ENCODE data around the gene KCNK3. TPM values are rescaled to one million over a fixed set of nuclear protein-coding genes. Genes with fewer than 3 reads are reported as not detected.

The KCNK3 gene
- total RNA-seq, 4 donors from 2014 or later = 0.76 to 1.6 (median 0.94) TPM

- DNase-seq = no peak
- H3K4me1 ChIP-seq = no peaks in the 10 kb centered on the region
- no peaks in the 10 kb centered on the region for H3K27me3 ChIP-seq
- no peaks in the 10 kb centered on the region for H3K36me3 ChIP-seq
- no peak overlapping the region for H3K4me3 ChIP-seq
- no peak overlapping the region for H3K27ac ChIP-seq
- H3K9me3 ChIP-seq = no peaks in the 10 kb centered on the region
- TF ChIP-seq POLR2A (IDR thresholded peaks at IDR 0.05) (no peak), CTCF (IDR thresholded peaks at IDR 0.05) (no peak)
Observed at GRCh38 chr2:26730549-26731344, 38.2 kb downstream of the KCNK3 start.

DNA sequence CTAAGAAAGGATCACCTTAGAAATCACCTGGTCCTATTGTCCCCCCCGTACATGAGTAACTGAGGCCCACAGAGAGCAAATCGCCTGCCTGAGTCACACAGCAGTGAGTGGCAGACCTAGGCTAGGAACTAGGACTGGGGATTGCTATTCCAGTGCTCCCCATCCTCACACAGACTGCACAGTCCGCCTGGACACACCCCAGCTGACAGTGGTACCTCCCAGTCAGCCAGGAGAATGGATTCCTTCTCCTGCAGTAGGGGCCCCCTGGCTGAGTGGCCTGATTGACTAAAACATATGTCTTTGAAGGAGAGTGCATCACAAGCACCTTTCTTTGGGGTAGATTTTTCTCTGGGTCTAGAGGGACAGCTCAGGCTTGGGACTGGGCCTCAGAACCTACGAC, 39.2 kb downstream of the KCNK3 start:
- Histone ChIP-seq H3K36me3 (no peaks in the 10 kb centered on the region), H3K27me3 (no peaks in the 10 kb centered on the region), H3K4me3 (no peak overlapping the region), H3K27ac (no peak overlapping the region), H3K4me1 (no peaks in the 10 kb centered on the region), H3K9me3 (no peaks in the 10 kb centered on the region)
- TF ChIP-seq POLR2A (IDR thresholded peaks at IDR 0.05) (no peak), CTCF (IDR thresholded peaks at IDR 0.05) (no peak)
- DNase-seq = no peak

DNA sequence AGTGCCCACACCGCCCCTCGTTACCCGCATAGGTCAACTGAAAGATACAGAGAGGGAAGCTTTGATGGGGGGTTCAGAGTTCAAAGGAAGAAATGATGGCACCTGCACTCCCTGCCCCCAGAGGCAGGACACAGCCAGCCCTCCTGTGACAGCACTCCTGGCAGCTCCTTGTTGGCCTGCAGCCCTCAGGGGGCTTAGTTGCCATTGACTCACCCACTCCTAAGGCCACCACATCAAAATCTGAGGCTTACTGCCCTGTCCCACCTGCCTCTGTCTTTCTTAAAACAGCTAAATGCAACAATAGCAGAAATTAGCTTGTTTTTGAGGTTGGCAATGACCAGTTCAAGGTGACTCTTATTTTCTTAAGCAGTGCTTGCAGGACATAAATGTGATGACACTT, 39.9 kb downstream of the KCNK3 start:
- Histone ChIP-seq H3K4me3 (no peak overlapping the region), H3K4me1 (no peaks in the 10 kb centered on the region), H3K36me3 (no peaks in the 10 kb centered on the region), H3K27me3 (no peaks in the 10 kb centered on the region), H3K9me3 (no peaks in the 10 kb centered on the region), H3K27ac (no peak overlapping the region)
- DNase-seq = no peak
- TF ChIP-seq CTCF (IDR thresholded peaks at IDR 0.05) = no peak
- no peak for TF ChIP-seq POLR2A (IDR thresholded peaks at IDR 0.05)

DNA sequence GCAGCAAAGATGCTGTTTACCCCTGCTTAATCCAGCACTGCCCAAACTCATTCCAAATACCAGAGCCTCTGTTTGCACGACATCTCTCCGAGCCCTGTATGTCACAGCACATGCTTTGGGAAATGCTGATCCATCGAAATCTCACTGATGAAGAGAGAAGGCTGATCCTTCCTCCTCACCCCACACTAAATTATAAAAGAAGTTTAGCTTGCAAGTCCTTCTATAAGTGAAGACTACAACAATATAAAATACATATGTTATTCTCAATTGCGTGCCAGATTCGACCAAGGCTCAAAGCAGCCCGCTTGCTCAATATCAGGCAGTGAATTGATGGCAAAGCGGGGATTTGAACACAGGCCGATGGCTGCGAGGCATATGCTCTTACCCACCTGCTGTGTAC, 40.9 kb downstream of the KCNK3 start:
- Histone ChIP-seq H3K9me3 (no peaks in the 10 kb centered on the region), H3K27me3 (no peaks in the 10 kb centered on the region), H3K36me3 (no peaks in the 10 kb centered on the region), H3K27ac (no peak overlapping the region), H3K4me3 (no peak overlapping the region), H3K4me1 (no peaks in the 10 kb centered on the region)
- no peak for DNase-seq
- TF ChIP-seq CTCF (IDR thresholded peaks at IDR 0.05) (no peak), POLR2A (IDR thresholded peaks at IDR 0.05) (no peak)

DNA sequence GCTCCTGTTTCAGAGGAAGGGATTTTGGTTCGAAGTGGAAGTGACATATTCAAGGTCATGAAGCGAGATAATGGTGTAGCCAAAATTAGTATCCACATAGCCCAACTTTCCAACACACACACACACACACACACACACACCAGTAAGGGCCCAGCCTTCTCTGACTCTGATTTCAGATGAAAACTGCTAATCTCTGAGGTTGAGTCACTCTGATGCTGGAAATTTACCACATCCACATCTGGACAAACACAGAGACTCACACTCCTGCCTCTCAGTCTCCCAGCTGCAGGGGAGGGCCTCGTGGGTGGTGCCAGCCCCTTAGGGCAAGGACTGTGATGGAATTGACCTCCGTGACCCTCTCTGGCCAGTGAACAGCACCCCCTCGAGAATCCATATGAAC, 42.6 kb downstream of the KCNK3 start:
- Histone ChIP-seq H3K4me1 (no peaks in the 10 kb centered on the region), H3K36me3 (no peaks in the 10 kb centered on the region), H3K4me3 (no peak overlapping the region), H3K27me3 (no peaks in the 10 kb centered on the region), H3K9me3 (no peaks in the 10 kb centered on the region), H3K27ac (no peak overlapping the region)
- TF ChIP-seq POLR2A (IDR thresholded peaks at IDR 0.05) (no peak), CTCF (IDR thresholded peaks at IDR 0.05) (no peak)
- no peak for DNase-seq
